ENCODE data around the gene KASH5. TPM values are rescaled to one million over a fixed set of nuclear protein-coding genes. Genes with fewer than 3 reads are reported as not detected.

KASH5 gene
- total and polyA plus RNA-seq, 2 of the 13 experiments (the other 11 are each of a cell fraction or from before 2014, with no cell fraction given), result not detected

GRCh38 chr19:49451430-49452181 is 63.6 kb downstream of the KASH5 start, which contains the start of gene PIH1D1 (continued):
- TF ChIP-seq MEF2D (CRISPR knock-in tag; IDR thresholded peaks at IDR 0.05) (peak; percentile 60; the same call in 1 of the 2 replicates), PRMT3 (CRISPR knock-in tag; IDR thresholded peaks at IDR 0.05; ENCODE audit: borderline replicate concordance, low read depth) (0 out of 2 replicates have a peak, but pooled peaks have one; percentile 12), NONO (IDR thresholded peaks at IDR 0.05) (no peak), NONO (CRISPR knock-in tag; conservative IDR thresholded peaks at IDR 0.05) (peak; percentile 72), XBP1 (CRISPR knock-in tag; IDR thresholded peaks at IDR 0.05) (no peak), ZNF350 (CRISPR knock-in tag; IDR thresholded peaks at IDR 0.05; ENCODE audit: borderline replicate concordance, low read depth) (peak; percentile 70), ZNF232 (CRISPR knock-in tag; IDR thresholded peaks at IDR 0.05; ENCODE audit: borderline replicate concordance) (peak; percentile 12; the same call in 1 of the 2 replicates), ZNF878 (CRISPR knock-in tag; IDR thresholded peaks at IDR 0.05) (peak; percentile 31; the same call in 1 of the 2 replicates), ZBTB20 (CRISPR knock-in tag; IDR thresholded peaks at IDR 0.05; ENCODE audit: borderline replicate concordance, low read depth) (no peak), IRX3 (CRISPR knock-in tag; IDR thresholded peaks at IDR 0.05; ENCODE audit: borderline replicate concordance, low read depth) (peak; percentile 26; the same call in 1 of the 2 replicates), ZNF790 (CRISPR knock-in tag; IDR thresholded peaks at IDR 0.05; ENCODE audit: borderline replicate concordance) (no peak), CBX2 (IDR thresholded peaks at IDR 0.05; ENCODE audit: low read depth, low read length) (no peak), CBX2 (CRISPR knock-in tag; IDR thresholded peaks at IDR 0.05; ENCODE audit: low read depth) (no peak), BRD4 (CRISPR knock-in tag; IDR thresholded peaks at IDR 0.05) (no peak), HDAC2 (CRISPR knock-in tag; IDR thresholded peaks at IDR 0.05) (peak; percentile 46; the same call in 1 of the 2 replicates), REXO4 (CRISPR knock-in tag; IDR thresholded peaks at IDR 0.05; ENCODE audit: borderline replicate concordance) (no peak), KDM1A (CRISPR knock-in tag; IDR thresholded peaks at IDR 0.05) (peak; percentile 51; the same call in 1 of the 2 replicates), ZNF687 (CRISPR knock-in tag; IDR thresholded peaks at IDR 0.05) (peak; percentile 86), NCOA2 (CRISPR knock-in tag; IDR thresholded peaks at IDR 0.05) (peak; percentile 40), JUN (CRISPR knock-in tag; IDR thresholded peaks at IDR 0.05) (no peak), YEATS2 (CRISPR knock-in tag; IDR thresholded peaks at IDR 0.05; ENCODE audit: borderline replicate concordance) (peak; percentile 70; the same call in 1 of the 2 replicates), CBX1 (IDR thresholded peaks at IDR 0.05; ENCODE audit: low read depth) (peak; percentile 72), JUND (CRISPR knock-in tag; IDR thresholded peaks at IDR 0.05) (no peak), POLR2AphosphoS5 (IDR thresholded peaks at IDR 0.05; ENCODE audit: low read depth, low read length) (peak; percentile 97), KMT2A (CRISPR knock-in tag; IDR thresholded peaks at IDR 0.05) (peak; percentile 72), ZNF180 (CRISPR knock-in tag; IDR thresholded peaks at IDR 0.05; ENCODE audit: borderline replicate concordance, low read depth) (no peak), ZNF781 (CRISPR knock-in tag; IDR thresholded peaks at IDR 0.05; ENCODE audit: borderline replicate concordance, not compliant biosample characterization) (peak; percentile 64), KLF12 (CRISPR knock-in tag; IDR thresholded peaks at IDR 0.05; ENCODE audit: borderline replicate concordance) (no peak)

Measured in HepG2 (cell line).